Dermis lymphatic vessel endothelial cell (primary cell): ENCODE measurements around the gene SLC1A4. TPM values are rescaled to one million over a fixed set of nuclear protein-coding genes. Genes with fewer than 3 reads are reported as not detected.

ENCODE experiments used
- total RNA-seq: library from RNA; depleted of rRNA; stranded (reverse); fragments of >200 nt; gene quantifications from 2 replicates; pipeline ENCODE4 v1.2.1, GENCODE V29; 2014

Gene SLC1A4
- 10.6 and 14.7 TPM in 2 replicates for total RNA-seq

GRCh38 chr2:64989126-64989981 lies at the start of gene SLC1A4:
Gene SLC1A4, plus strand, starts transcription at chr2:64989399. Its CDS starts 245 bp downstream, at chr2:64989644.

GRCh38 chr2:65056215-65057053 lies 67.2 kb downstream of the SLC1A4 start, which contains the start of gene CEP68:
Gene CEP68, plus strand, starts transcription at chr2:65056416. Its CDS starts 13,029 bp downstream, at chr2:65069445.

Other genes with a start within 250 kb of the SLC1A4 start
- 40.6 and 67.7 TPM in 2 replicates for gene CEP68, start 67.0 kb downstream of the SLC1A4 start, total RNA-seq
- gene RAB1A, start 140.7 kb downstream of the SLC1A4 start, total RNA-seq = 79.7 and 84.1 TPM in 2 replicates
- gene ACTR2, start 238.4 kb downstream of the SLC1A4 start, total RNA-seq = 108 and 120 TPM in 2 replicates